ENCODE data around the gene CCR4.
A peak's percentile ranks its signal among the peaks of the same experiment; 100 is the strongest.
"Not testable (repeated sequence)": the region's sequence is repeated elsewhere in the genome, so short reads cannot be mapped to it uniquely, and the experiment has no call there.

Gene CCR4

GRCh38 chr3:32954506-32954905 is 3.1 kb downstream of the CCR4 start:
- no peak for DNase-seq

GRCh38 chr3:32956750-32957570 is 5.5 kb downstream of the CCR4 start:
- DNase-seq, result no peak

- DNase-seq, result no peak
Measured at GRCh38 chr3:32958509-32958908, 7.1 kb downstream of the CCR4 start.

GRCh38 chr3:32959371-32959770 is 7.9 kb downstream of the CCR4 start:
- no peak for DNase-seq

- no peak for DNase-seq
Measured at GRCh38 chr3:32960404-32961170, 9.1 kb downstream of the CCR4 start.

GRCh38 chr3:32961189-32961715 is 9.8 kb downstream of the CCR4 start:
- peak; percentile 36 for DNase-seq

- peak; percentile 26 for DNase-seq
Measured at GRCh38 chr3:32963871-32964270, 12.4 kb downstream of the CCR4 start.

- not testable (repeated sequence) for DNase-seq
Measured at GRCh38 chr3:32964781-32965180, 13.3 kb downstream of the CCR4 start.

GRCh38 chr3:32965617-32966213 is 14.3 kb downstream of the CCR4 start:
- DNase-seq, result not testable (repeated sequence)

- not testable (repeated sequence) for DNase-seq
Measured at GRCh38 chr3:32966627-32967026, 15.2 kb downstream of the CCR4 start.

GRCh38 chr3:32968166-32968919 is 16.9 kb downstream of the CCR4 start:
- no peak for DNase-seq

- DNase-seq, result no peak
Measured at GRCh38 chr3:32968920-32969389, 17.5 kb downstream of the CCR4 start.

- DNase-seq, result no peak
Measured at GRCh38 chr3:32969656-32970055, 18.2 kb downstream of the CCR4 start.

- DNase-seq, result not testable (repeated sequence)
Measured at GRCh38 chr3:32971291-32971690, 19.8 kb downstream of the CCR4 start.

GRCh38 chr3:32972482-32973146 is 21.2 kb downstream of the CCR4 start:
- DNase-seq, result no peak

GRCh38 chr3:32973982-32974381 is 22.5 kb downstream of the CCR4 start:
- DNase-seq, result no peak

- DNase-seq, result no peak
Measured at GRCh38 chr3:32975891-32976595, 24.6 kb downstream of the CCR4 start.

- no peak for DNase-seq
Measured at GRCh38 chr3:32977861-32978260, 26.4 kb downstream of the CCR4 start.

- DNase-seq, result no peak
Measured at GRCh38 chr3:32978331-32978730, 26.9 kb downstream of the CCR4 start.

GRCh38 chr3:32983124-32983523 is 31.7 kb downstream of the CCR4 start:
- DNase-seq, result no peak

GRCh38 chr3:32984918-32985317 is 33.5 kb downstream of the CCR4 start:
- not testable (repeated sequence) for DNase-seq
